Measurements from ENCODE around the gene TAS2R60.
"Not testable (repeated sequence)": the region's sequence is repeated elsewhere in the genome, so short reads cannot be mapped to it uniquely, and the experiment has no call there.

Gene TAS2R60, protein sequence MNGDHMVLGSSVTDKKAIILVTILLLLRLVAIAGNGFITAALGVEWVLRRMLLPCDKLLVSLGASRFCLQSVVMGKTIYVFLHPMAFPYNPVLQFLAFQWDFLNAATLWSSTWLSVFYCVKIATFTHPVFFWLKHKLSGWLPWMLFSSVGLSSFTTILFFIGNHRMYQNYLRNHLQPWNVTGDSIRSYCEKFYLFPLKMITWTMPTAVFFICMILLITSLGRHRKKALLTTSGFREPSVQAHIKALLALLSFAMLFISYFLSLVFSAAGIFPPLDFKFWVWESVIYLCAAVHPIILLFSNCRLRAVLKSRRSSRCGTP

DNA sequence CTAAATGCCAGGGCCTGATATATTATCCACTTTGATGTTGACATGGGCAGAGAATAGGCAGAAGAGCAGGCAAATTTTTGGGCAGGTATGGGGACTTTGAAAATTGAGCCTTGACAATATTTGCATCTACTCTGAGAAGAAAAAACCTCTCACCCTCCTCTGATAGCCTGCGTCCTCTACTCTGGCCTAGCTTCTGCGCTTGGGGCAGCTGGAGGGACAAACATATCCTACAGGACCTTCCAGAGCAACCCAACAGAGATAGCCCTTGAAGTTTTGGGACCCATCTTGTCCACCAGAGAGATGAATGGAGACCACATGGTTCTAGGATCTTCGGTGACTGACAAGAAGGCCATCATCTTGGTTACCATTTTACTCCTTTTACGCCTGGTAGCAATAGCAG is at the start of gene TAS2R60:
Gene TAS2R60, plus strand, starts transcription at position 301 of the 400 bp plus-strand sequence. Its CDS starts 0 bp downstream, at position 301.
- no peak for DNase-seq

DNA sequence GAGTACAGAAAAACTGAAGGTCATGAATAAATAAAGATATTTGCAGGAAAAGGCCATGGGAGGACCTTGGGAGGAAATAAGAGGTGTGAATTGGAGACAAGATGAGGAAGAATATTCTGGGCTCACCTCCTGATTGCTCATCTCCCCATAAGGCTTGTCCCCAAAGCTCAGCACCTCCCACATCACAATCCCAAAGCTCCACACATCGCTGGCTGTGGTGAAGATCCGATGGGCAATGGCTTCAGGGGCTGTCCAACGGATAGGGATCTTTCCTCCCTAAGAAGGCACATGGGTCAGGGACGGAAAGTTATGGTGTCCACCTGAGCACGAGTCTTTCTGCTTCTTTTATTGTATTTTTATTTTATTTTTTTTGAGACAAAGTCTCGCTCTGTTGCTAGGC is 49.2 kb upstream of the TAS2R60 start:
- no peak for DNase-seq

DNA sequence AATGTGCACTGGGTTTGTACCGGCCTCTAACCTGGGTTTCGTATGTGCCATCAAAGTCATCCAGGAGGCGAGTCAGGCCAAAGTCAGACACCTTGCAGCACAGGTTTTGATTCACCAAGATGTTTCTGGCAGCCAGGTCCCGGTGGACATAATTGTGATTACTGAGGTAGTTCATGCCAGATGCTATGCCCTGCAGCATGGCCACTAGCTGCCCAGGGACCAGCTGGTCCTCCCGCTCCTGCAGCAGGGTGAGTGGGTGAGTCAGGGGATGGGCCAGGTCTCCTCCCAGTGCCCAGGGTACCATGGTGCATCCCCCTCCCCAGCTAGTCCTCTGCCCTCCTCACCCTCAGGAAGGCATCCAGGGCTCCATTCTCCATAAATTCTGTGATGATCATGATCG is 48.5 kb upstream of the TAS2R60 start:
- no peak for DNase-seq

DNA sequence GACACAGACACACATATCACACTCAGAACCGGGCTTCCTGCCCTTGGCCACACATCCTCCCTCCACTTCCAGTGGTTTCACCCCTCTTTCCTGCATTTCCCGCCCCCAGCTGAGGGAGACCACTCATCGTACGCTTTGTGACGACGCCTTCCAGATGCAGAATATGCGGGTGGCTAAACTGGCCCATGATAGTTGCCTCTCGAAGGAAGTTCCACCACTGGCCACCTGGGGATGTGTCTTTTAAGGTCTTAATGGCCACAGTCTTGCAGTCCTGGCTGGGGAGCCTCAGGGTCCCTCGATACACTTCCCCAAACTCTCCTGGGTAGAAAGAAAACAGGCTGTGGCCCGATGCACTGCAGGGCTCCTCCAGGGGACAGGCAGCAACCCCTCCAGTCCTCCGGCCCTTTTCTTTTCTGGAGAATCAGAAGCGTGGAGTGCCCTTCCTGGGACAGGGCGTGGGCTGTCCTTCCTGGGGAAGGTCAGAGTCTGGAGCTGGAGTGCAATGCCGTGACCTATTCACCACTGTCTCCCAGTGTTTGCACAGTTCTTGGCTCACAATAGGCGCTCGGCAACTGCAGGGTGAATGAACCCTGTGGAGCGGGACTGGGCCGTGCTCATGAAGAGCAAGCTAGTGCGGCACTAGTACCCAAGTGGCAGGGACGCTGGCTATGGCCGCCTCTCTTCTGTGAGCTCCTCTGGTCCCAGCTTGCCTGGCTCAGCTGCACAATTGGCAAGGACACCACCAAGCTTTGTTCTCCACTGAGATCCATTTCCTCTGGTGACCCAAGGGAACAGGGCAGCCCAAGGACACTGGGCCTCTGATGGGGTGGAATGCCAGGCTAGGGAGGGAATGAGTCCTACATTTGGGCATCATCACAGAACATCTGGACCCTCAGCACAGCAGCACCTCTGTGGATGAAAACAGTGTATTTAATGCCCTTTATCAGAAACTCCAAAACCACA is 47.8 kb upstream of the TAS2R60 start:
- no peak for DNase-seq

DNA sequence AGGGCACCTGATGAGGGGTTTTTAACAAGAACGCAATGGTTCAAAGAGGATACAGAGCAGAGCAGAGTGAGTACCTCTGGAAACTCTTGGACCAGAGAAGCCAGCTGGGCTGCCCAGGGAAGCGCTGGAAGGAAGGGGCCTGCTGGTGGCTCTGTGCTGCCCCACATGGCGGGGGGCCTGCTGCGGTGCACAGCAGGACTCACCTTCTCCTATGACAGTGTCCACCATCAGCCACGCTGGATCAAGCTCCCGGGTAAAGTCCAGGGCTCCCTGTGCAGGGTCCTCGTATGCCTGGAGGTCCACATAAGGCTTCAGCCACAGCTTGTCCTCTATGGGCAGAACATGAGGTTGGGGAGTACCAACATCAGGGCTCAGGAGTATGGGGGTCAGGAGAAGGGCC is 47.1 kb upstream of the TAS2R60 start:
- DNase-seq = no peak

GRCh38 chr7:143396625-143397556 is 46.4 kb upstream of the TAS2R60 start:
- DNase-seq = no peak

GRCh38 chr7:143397710-143398530 is 45.3 kb upstream of the TAS2R60 start:
- DNase-seq = no peak

GRCh38 chr7:143398616-143399015 is 44.6 kb upstream of the TAS2R60 start:
- DNase-seq = no peak

DNA sequence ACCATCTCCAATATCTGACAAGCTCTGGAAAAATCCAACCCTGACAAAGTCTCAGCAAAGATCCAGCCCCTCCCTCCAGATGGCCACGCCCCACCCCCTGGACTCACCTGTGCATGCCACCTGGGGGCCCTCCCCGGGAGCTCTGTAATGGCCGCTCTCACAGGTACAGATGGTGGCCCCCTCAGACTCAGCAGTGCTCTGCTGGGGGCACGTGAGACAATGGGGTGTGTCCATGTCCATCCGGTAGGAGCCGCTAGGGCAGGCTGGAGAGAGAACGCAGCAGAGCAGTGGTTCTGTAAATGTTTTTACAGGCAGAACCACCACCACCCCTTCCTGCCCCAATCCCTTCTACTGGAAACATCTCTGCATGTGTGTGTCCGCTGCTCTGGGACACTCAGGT is 44.1 kb upstream of the TAS2R60 start:
- DNase-seq = no peak

GRCh38 chr7:143399642-143400041 is 43.6 kb upstream of the TAS2R60 start:
- DNase-seq = no peak

- no peak for DNase-seq
Observed at GRCh38 chr7:143401265-143401664, 42.0 kb upstream of the TAS2R60 start.

DNA sequence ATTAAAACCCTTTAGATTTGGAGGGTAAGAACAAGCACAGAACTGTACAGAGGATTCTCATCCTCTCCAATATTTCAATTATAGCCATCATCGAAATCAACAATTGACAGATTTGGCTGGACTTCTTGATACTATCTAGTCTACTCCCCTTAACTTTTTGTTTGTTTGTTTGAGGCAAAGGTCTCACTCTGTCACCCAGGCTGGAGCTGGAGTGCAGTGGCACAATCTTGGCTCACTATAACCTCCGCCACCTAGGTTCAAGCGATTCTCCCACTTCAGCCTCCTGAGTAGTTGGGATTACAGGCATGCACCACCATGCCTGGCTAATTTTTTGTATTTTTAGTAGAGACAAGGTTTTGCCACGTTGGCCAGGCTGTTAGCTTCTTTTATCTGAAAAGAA is 41.0 kb upstream of the TAS2R60 start:
- not testable (repeated sequence) for DNase-seq

GRCh38 chr7:143405173-143406001 is 37.9 kb upstream of the TAS2R60 start:
- no peak for DNase-seq

- DNase-seq = no peak
Observed at GRCh38 chr7:143406002-143406357, 37.3 kb upstream of the TAS2R60 start.

GRCh38 chr7:143407287-143408251 is 35.7 kb upstream of the TAS2R60 start:
- peak; percentile 42 for DNase-seq

- no peak for DNase-seq
Observed at GRCh38 chr7:143408252-143408685, 35.0 kb upstream of the TAS2R60 start.

- peak; percentile 59 for DNase-seq
Observed at GRCh38 chr7:143408686-143409561, 34.3 kb upstream of the TAS2R60 start, which contains the start of gene EPHA1. Gene EPHA1, minus strand, starts transcription at chr7:143408856. Its CDS starts 51 bp downstream, at chr7:143408805.

DNA sequence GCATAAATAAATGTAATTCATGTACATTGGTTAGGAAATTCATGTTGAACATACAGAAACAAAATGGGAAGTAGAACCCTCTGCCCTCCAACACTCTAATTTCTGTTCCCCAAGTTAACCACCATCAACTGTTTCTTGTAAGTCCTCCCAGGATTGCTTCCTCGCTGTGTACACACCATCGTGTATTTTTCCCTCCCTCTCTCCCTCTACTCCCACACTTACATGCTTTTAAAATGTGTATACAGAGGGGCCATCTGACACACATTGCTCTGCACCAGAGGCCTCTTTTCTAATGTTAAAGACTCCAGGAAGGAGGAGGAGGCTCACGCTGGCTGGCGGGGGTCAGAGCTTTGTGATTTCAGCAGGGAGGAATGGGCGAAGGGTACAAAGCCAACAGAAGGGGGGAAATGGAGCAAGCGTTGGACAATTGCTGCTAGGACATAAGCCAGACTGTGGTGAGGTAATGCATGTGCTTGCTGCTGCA is 32.7 kb upstream of the TAS2R60 start:
- no peak for DNase-seq
